GM23338 (cell line): ENCODE measurements around the gene SYT14. TPM values are rescaled to one million over a fixed set of nuclear protein-coding genes. Genes with fewer than 3 reads are reported as not detected.

ENCODE experiments used
- ATAC-seq: fragments of 200-7000 bp; cut with Tn5 transposase; 3 replicates; pipeline ENCODE4 v1.9.1; 2020
- DNase-seq: peaks from one replicate; pipeline ENCODE4 v3.0.0-alpha.2; 2015; ENCODE audit warnings: low spot score
- H2AFZ ChIP-seq: fragments of 200-600 bp; sonication (generic); 2 replicates; pipeline ENCODE4 v1.8.0; 2016; ENCODE audit warnings: antibody characterized with exemption, mild to moderate bottlenecking, moderate library complexity
- H3F3A ChIP-seq: fragments of 200-600 bp; sonication (generic); replicated peaks from 2 replicates; pipeline ENCODE4 v1.8.0; 2017; ENCODE audit warnings: antibody characterized with exemption, mixed run types, low read depth
- H3K27ac ChIP-seq: fragments of 200-600 bp; sonication (generic); 2 replicates; pipeline ENCODE4 v1.6.1; 2016; ENCODE audit warnings: low read depth
- H3K27me3 ChIP-seq: fragments of 200-600 bp; sonication (generic); 2 replicates; pipeline ENCODE4 v1.8.0; 2016; ENCODE audit warnings: mild to moderate bottlenecking, mixed run types, moderate library complexity; ENCODE audit not compliant: insufficient read depth
- H3K36me3 ChIP-seq: fragments of 200-600 bp; sonication (generic); 2 replicates; pipeline ENCODE4 v1.8.0; 2016; ENCODE audit warnings: mild to moderate bottlenecking; ENCODE audit not compliant: insufficient read depth
- H3K4me1 ChIP-seq: fragments of 200-600 bp; sonication (generic); 2 replicates; pipeline ENCODE4 v1.8.0; 2016; ENCODE audit warnings: mild to moderate bottlenecking, moderate library complexity; ENCODE audit not compliant: insufficient read depth
- H3K4me2 ChIP-seq: fragments of 200-600 bp; sonication (generic); 2 replicates; pipeline ENCODE4 v1.7.1; 2017; ENCODE audit warnings: mixed run types
- H3K4me3 ChIP-seq: fragments of 200-600 bp; sonication (generic); 2 replicates; pipeline ENCODE4 v1.6.1; 2016; ENCODE audit warnings: mixed run types
- H3K79me2 ChIP-seq: fragments of 200-600 bp; sonication (generic); replicated peaks from 2 replicates; pipeline ENCODE4 v1.8.0; 2017; ENCODE audit warnings: mild to moderate bottlenecking; ENCODE audit not compliant: insufficient read depth
- H3K9me2 ChIP-seq: fragments of 200-600 bp; sonication (generic); 2 replicates; pipeline ENCODE4 v1.8.0; 2017; ENCODE audit not compliant: insufficient read depth
- H4K20me1 ChIP-seq: fragments of 200-600 bp; sonication (generic); replicated peaks from 2 replicates; pipeline ENCODE4 v1.8.0; 2017; ENCODE audit warnings: mild to moderate bottlenecking; ENCODE audit not compliant: insufficient read depth
- H3K27ac Mint-ChIP-seq: 2 replicates; pipeline ENCODE4 v1.8.0; 2020; ENCODE audit warnings: inconsistent platforms, mild to moderate bottlenecking, moderate library complexity, mixed read lengths
- H3K27me3 Mint-ChIP-seq: 3 replicates; pipeline ENCODE4 v1.8.0; 2022; ENCODE audit warnings: low read depth, mild to moderate bottlenecking, moderate library complexity, mixed read lengths, inconsistent platforms; ENCODE audit not compliant: insufficient read depth, poor library complexity
- H3K36me3 Mint-ChIP-seq: 3 replicates; pipeline ENCODE4 v1.8.0; 2021; ENCODE audit warnings: low read depth, mild to moderate bottlenecking, inconsistent platforms, moderate library complexity, mixed read lengths
- H3K4me1 Mint-ChIP-seq: 3 replicates; pipeline ENCODE4 v1.8.0; 2020; ENCODE audit warnings: mild to moderate bottlenecking, inconsistent platforms, mixed read lengths
- H3K4me3 Mint-ChIP-seq: 3 replicates; pipeline ENCODE4 v1.8.0; 2021; ENCODE audit warnings: moderate library complexity, mild to moderate bottlenecking, inconsistent platforms, mixed read lengths
- H3K9me3 Mint-ChIP-seq: 3 replicates; pipeline ENCODE4 v1.8.0; 2020; ENCODE audit warnings: moderate library complexity, mild to moderate bottlenecking, inconsistent platforms, mixed read lengths
- CREB1 ChIP-seq: fragments of 250-450 bp; sonication (Bioruptor Pico); IDR thresholded peaks from 2 replicates; pipeline ENCODE4 v1.5.0; 2020; ENCODE audit warnings: low read depth, mild to moderate bottlenecking, moderate library complexity
- CTCF ChIP-seq, 2 experiments: fragments of 200-600 bp in 1 of 2; sonication (generic) in 1 of 2; conservative IDR thresholded peaks; 2 replicates each; pipeline versions ENCODE4 v1.5.1 to v1.6.1; 2016 to 2017; ENCODE audit warnings: antibody characterized with exemption in 2 of 2, low read depth in 2 of 2, mild to moderate bottlenecking in 2 of 2, moderate library complexity in 1 of 2
- ETS1 ChIP-seq: IDR thresholded peaks from 2 replicates; pipeline ENCODE4 v1.6.1; 2016; ENCODE audit warnings: antibody characterized with exemption
- EZH2 ChIP-seq: fragments of 200-600 bp; sonication (generic); IDR thresholded peaks from one replicate; pipeline ENCODE4 v1.8.0; 2017; ENCODE audit warnings: antibody characterized with exemption, mild to moderate bottlenecking, low read depth; ENCODE audit not compliant: unreplicated experiment
- NANOG ChIP-seq: IDR thresholded peaks from 2 replicates; pipeline ENCODE4 v1.6.1; 2016; ENCODE audit warnings: antibody characterized with exemption, borderline replicate concordance
- REST ChIP-seq: IDR thresholded peaks from one replicate; pipeline ENCODE4 v1.6.1; 2018; ENCODE audit warnings: antibody characterized with exemption; ENCODE audit not compliant: unreplicated experiment
- STAT1 ChIP-seq: IDR thresholded peaks from one replicate; pipeline ENCODE4 v1.6.1; 2016; ENCODE audit warnings: antibody characterized with exemption; ENCODE audit not compliant: unreplicated experiment
- ZNF114 ChIP-seq: fragments of 250-450 bp; sonication (Bioruptor Pico); IDR thresholded peaks from 2 replicates; pipeline ENCODE4 v1.5.0; 2020; ENCODE audit warnings: mild to moderate bottlenecking, moderate library complexity
- ZNF331 ChIP-seq: fragments of 250-450 bp; sonication (Bioruptor Pico); IDR thresholded peaks from 2 replicates; pipeline ENCODE4 v1.5.0; 2020; ENCODE audit warnings: low read depth, mild to moderate bottlenecking, moderate library complexity
- polyA plus RNA-seq: library from polyadenylated mRNA; unstranded; fragments of >200 nt; fragmentation: Nextera tagmentation; extraction: Ambion mirVana; gene quantifications from 2 replicates; pipeline ENCODE4 v1.2.1, GENCODE V29; 2016
- total RNA-seq: library from RNA; depleted of rRNA; stranded (reverse); fragments of >200 nt; shearing (Covaris generic); gene quantifications from 2 replicates; pipeline ENCODE4 v1.2.3, GENCODE V29; 2014

The SYT14 gene
- total and polyA plus RNA-seq, 2 experiments from 2014 or later = 5.2 to 22.4 TPM

- no peak for DNase-seq
- Mint-ChIP-seq H3K9me3 (no peaks in the 10 kb centered on the region), H3K36me3 (no peaks in the 10 kb centered on the region), H3K4me3 (no peak overlapping the region), H3K27ac (no peak overlapping the region), H3K27me3 (peaks cover 2% of the 10 kb centered on the region), H3K4me1 (peaks cover 12% of the 10 kb centered on the region)
- TF ChIP-seq REST (no peak), STAT1 (no peak), CTCF (conservative IDR thresholded peaks at IDR 0.05; ENCODE audit: low read depth in 2 of 2) (no peak), EZH2 (no peak), ETS1 (no peak), ZNF331 (CRISPR knock-in tag) (no peak), CREB1 (CRISPR knock-in tag) (no peak), ZNF114 (CRISPR knock-in tag) (no peak), NANOG (no peak)
- Histone ChIP-seq H3K27ac (no peak overlapping the region), H4K20me1 (no peaks in the 10 kb centered on the region), H2AFZ (no peak overlapping the region), H3K4me1 (no peaks in the 10 kb centered on the region; the same call in 1 of the 2 replicates), H3K79me2 (no peaks in the 10 kb centered on the region), H3F3A (no peaks in the 10 kb centered on the region), H3K36me3 (no peaks in the 10 kb centered on the region), H3K9me2 (no peaks in the 10 kb centered on the region), H3K4me3 (no peak overlapping the region), H3K27me3 (no peaks in the 10 kb centered on the region), H3K4me2 (no peak overlapping the region)
- no peak for ATAC-seq
Measured at GRCh38 chr1:210124736-210125135, 186.7 kb downstream of the SYT14 start.

DNA sequence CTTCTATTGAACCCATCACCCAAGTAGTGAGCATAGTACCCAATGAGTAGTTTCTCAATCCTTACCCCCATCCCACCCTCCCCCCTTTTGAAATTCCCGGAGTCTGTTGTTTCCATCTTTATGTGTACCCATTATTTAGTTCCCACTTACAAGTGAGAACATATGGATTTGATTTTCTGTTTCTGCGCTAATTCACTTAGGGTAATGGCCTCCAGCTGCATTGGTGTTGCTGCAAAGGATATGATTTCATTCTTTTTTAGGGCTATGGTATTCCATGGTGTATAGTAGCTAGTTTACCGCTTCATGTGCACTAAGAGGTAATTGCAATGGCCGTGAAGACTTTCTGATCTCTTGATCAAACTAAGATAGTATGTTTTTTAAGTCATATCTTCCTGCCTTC lies 187.1 kb downstream of the SYT14 start:
- Mint-ChIP-seq H3K27ac (peak overlapping the region; percentile 16; the same call in 1 of the 2 replicates), H3K36me3 (no peaks in the 10 kb centered on the region), H3K4me3 (no peak overlapping the region), H3K4me1 (peaks cover 12% of the 10 kb centered on the region), H3K9me3 (no peaks in the 10 kb centered on the region), H3K27me3 (peaks cover 2% of the 10 kb centered on the region)
- Histone ChIP-seq H3K79me2 (no peaks in the 10 kb centered on the region), H3F3A (no peaks in the 10 kb centered on the region), H3K4me2 (no peak overlapping the region), H3K27ac (no peak overlapping the region), H3K9me2 (no peaks in the 10 kb centered on the region), H2AFZ (no peak overlapping the region), H4K20me1 (no peaks in the 10 kb centered on the region), H3K4me3 (no peak overlapping the region), H3K27me3 (no peaks in the 10 kb centered on the region), H3K36me3 (no peaks in the 10 kb centered on the region), H3K4me1 (no peaks in the 10 kb centered on the region; the same call in 1 of the 2 replicates)
- ATAC-seq (no peak), DNase-seq (no peak)
- TF ChIP-seq ETS1 = no peak
